BJ (cell line): Measurements from ENCODE around the gene FGGY. TPM values are rescaled to one million over a fixed set of nuclear protein-coding genes. Genes with fewer than 3 reads are reported as not detected.

Experiments used
- CTCF ChIA-PET: fragments of 350-600 bp; formaldehyde crosslinking; extraction: SDS; loops from one replicate; lab custom pipeline; 2021; ENCODE audit warnings: antibody characterized with exemption, inconsistent platforms; lab: Yijun Ruan, JAX
- POLR2A ChIA-PET: fragments of 300-600 bp; sonication (Branson Sonifier 250); formaldehyde crosslinking; extraction: SDS; loops from one replicate; lab custom pipeline; 2021; ENCODE audit warnings: antibody characterized with exemption; lab: Charles Lee
- DNase-seq: peaks from one replicate; pipeline ENCODE4 v3.0.0-alpha.2; 2011; ENCODE audit warnings: low read depth
- H3K27me3 ChIP-seq: 2 replicates; pipeline ENCODE4 v1.6.0; 2011; ENCODE audit warnings: low read length; ENCODE audit not compliant: control insufficient read depth, insufficient read depth
- H3K36me3 ChIP-seq: 2 replicates; pipeline ENCODE4 v1.5.1; 2011; ENCODE audit warnings: low read length; ENCODE audit not compliant: control insufficient read depth, insufficient read depth
- H3K4me3 ChIP-seq: 2 replicates; pipeline ENCODE4 v1.5.1; 2011; ENCODE audit warnings: low read depth, mild to moderate bottlenecking, control low read depth, low read length
- CTCF ChIP-seq: IDR thresholded peaks from 2 replicates; pipeline ENCODE4 v1.5.1; 2011; ENCODE audit warnings: low read depth, mild to moderate bottlenecking, control low read depth, inconsistent platforms, low read length, moderate library complexity; ENCODE audit not compliant: insufficient read depth
- polyA plus RNA-seq: library from polyadenylated mRNA; depleted of rRNA; stranded (reverse); fragments of >200 nt; gene quantifications from 2 replicates; pipeline ENCODE4 v1.2.3, GENCODE V29; 2011

FGGY gene
- polyA plus RNA-seq, 1 experiment = 9.9 TPM

GRCh38 chr1:59685666-59686065, 388.8 kb downstream of the FGGY start:
- ChIA-PET CTCF (interaction anchor here (0.9 kb wide), 1 partner anchor 13 kb away, joined by 3 read pairs; no protein-coding TSS in a partner anchor), POLR2A (no interaction called here)
- no peak for DNase-seq

GRCh38 chr1:59686170-59686569, 389.3 kb downstream of the FGGY start:
- Histone ChIP-seq H3K36me3 (no peaks in the 10 kb centered on the region), H3K27me3 (no peaks in the 10 kb centered on the region), H3K4me3 (no peak overlapping the region)
- POLR2A ChIA-PET = no interaction called here
- no peak for DNase-seq
- CTCF ChIA-PET = no interaction called here
- no peak for TF ChIP-seq CTCF

More at GRCh38 chr1:59685666-59686065, 388.8 kb downstream of the FGGY start:
- no peaks in the 10 kb centered on the region for H3K36me3 ChIP-seq
- H3K27me3 ChIP-seq = no peaks in the 10 kb centered on the region
- TF ChIP-seq CTCF = no peak
- H3K4me3 ChIP-seq = no peak overlapping the region

DNA sequence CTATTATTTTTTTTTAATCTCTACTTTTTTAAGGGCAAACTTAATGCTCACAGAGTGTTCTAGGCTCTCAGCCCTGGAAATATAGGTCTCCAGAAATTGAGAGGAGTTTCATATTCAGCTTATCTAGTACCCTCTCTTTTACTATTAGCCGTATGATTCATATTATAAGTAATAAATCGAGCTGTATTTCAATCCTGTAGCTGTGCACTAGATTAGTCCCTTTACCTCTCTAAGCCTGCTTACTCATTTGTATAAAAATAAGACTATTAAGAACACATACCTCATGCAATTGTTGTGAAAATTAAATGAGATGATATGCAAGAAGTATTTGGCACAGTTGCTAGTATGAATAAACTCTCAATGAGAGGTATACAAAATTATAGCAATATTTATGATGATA, 389.7 kb downstream of the FGGY start:
- ChIA-PET POLR2A (no interaction called here), CTCF (no interaction called here)
- DNase-seq = no peak
- H3K36me3 ChIP-seq = no peaks in the 10 kb centered on the region
- no peaks in the 10 kb centered on the region for H3K27me3 ChIP-seq
- H3K4me3 ChIP-seq = no peak overlapping the region
- no peak for TF ChIP-seq CTCF

- ChIA-PET CTCF (no interaction called here), POLR2A (no interaction called here)
- Histone ChIP-seq H3K36me3 (no peaks in the 10 kb centered on the region), H3K4me3 (no peak overlapping the region), H3K27me3 (no peaks in the 10 kb centered on the region)
- no peak for DNase-seq
- TF ChIP-seq CTCF = no peak
Observed at GRCh38 chr1:59687081-59687480, 390.2 kb downstream of the FGGY start.

- DNase-seq = no peak
- Histone ChIP-seq H3K27me3 (no peaks in the 10 kb centered on the region), H3K36me3 (no peaks in the 10 kb centered on the region), H3K4me3 (no peak overlapping the region)
- ChIA-PET POLR2A (no interaction called here), CTCF (interaction anchor here (2.1 kb wide), 1 partner anchor 10 kb away, joined by 9 read pairs; no protein-coding TSS in a partner anchor)
- no peak for TF ChIP-seq CTCF
Observed at GRCh38 chr1:59688976-59689375, 392.1 kb downstream of the FGGY start.
